ENCODE measurements around the gene PRR23C.

The PRR23C gene

DNA sequence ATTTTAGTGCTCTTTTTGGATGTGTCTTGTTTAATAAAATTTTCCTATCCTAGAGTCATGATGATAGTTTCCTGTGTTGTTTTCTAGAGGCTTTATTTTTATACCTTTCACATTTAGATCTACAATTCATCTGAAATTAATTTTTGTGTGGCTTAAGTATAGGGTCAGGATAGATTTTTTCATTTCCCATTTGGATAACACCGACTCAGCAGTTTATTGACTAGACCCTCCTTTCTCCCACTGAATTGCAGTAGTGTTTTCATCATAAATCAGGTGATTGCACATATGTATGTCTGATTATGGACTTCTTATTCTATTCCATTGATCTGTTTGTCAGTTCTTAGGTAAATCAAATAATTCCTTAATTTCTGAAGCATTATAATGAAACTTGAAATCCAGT lies 49.0 kb downstream of the PRR23C start:
- no peak for DNase-seq

Data from activated CD4-positive, alpha-beta T cell treated with anti-CD3 and anti-CD28 coated beads for 48 hours (primary cell).